ENCODE measurements around the gene ZBTB48.

Gene ZBTB48

GRCh38 chr1:6574025-6574620 is 5.7 kb upstream of the ZBTB48 start:
- H3K27me3 ChIP-seq (ENCODE audit: insufficient read depth, low read length) = no peaks in the 10 kb centered on the region
- H3K4me1 ChIP-seq (ENCODE audit: control insufficient read depth, insufficient read depth, low read length, unreplicated experiment) = peaks cover 14% of the 10 kb centered on the region
- no peaks in the 10 kb centered on the region for H3K36me3 ChIP-seq (ENCODE audit: insufficient read depth, low read length)
- H3K4me3 ChIP-seq (ENCODE audit: low read depth, low read length) = no peak overlapping the region
- H3K79me2 ChIP-seq (ENCODE audit: control insufficient read depth, insufficient read depth, low read length, unreplicated experiment) = no peaks in the 10 kb centered on the region
- H2AFZ ChIP-seq (ENCODE audit: low read length, unreplicated experiment) = no peak overlapping the region
- no peak overlapping the region for H3K27ac ChIP-seq (ENCODE audit: low read depth, low read length)

- no peak overlapping the region for H3K27ac ChIP-seq (ENCODE audit: low read depth, low read length)
- no peaks in the 10 kb centered on the region for H3K79me2 ChIP-seq (ENCODE audit: control insufficient read depth, insufficient read depth, low read length, unreplicated experiment)
- no peak overlapping the region for H2AFZ ChIP-seq (ENCODE audit: low read length, unreplicated experiment)
- no peaks in the 10 kb centered on the region for H3K36me3 ChIP-seq (ENCODE audit: insufficient read depth, low read length)
- no peak overlapping the region for H3K4me3 ChIP-seq (ENCODE audit: low read depth, low read length)
- peaks cover 19% of the 10 kb centered on the region for H3K4me1 ChIP-seq (ENCODE audit: control insufficient read depth, insufficient read depth, low read length, unreplicated experiment)
- H3K27me3 ChIP-seq (ENCODE audit: insufficient read depth, low read length) = no peaks in the 10 kb centered on the region
Measured at GRCh38 chr1:6574818-6575217, 5.0 kb upstream of the ZBTB48 start.

- no peaks in the 10 kb centered on the region for H3K36me3 ChIP-seq (ENCODE audit: insufficient read depth, low read length)
- H3K4me1 ChIP-seq (ENCODE audit: control insufficient read depth, insufficient read depth, low read length, unreplicated experiment) = peaks cover 33% of the 10 kb centered on the region
- H2AFZ ChIP-seq (ENCODE audit: low read length, unreplicated experiment) = no peak overlapping the region
- no peaks in the 10 kb centered on the region for H3K27me3 ChIP-seq (ENCODE audit: insufficient read depth, low read length)
- H3K27ac ChIP-seq (ENCODE audit: low read depth, low read length) = no peak overlapping the region
- peaks cover 10% of the 10 kb centered on the region for H3K79me2 ChIP-seq (ENCODE audit: control insufficient read depth, insufficient read depth, low read length, unreplicated experiment)
- no peak overlapping the region for H3K4me3 ChIP-seq (ENCODE audit: low read depth, low read length)
Measured at GRCh38 chr1:6577831-6578525, 1.8 kb upstream of the ZBTB48 start.

- Histone ChIP-seq H3K27me3 (ENCODE audit: insufficient read depth, low read length) (no peaks in the 10 kb centered on the region), H3K4me3 (ENCODE audit: low read depth, low read length) (peak overlapping the region; percentile 94), H3K4me1 (ENCODE audit: control insufficient read depth, insufficient read depth, low read length, unreplicated experiment) (peaks cover 33% of the 10 kb centered on the region), H3K36me3 (ENCODE audit: insufficient read depth, low read length) (no peaks in the 10 kb centered on the region), H2AFZ (ENCODE audit: low read length, unreplicated experiment) (peak overlapping the region; percentile 88), H3K79me2 (ENCODE audit: control insufficient read depth, insufficient read depth, low read length, unreplicated experiment) (peaks cover 10% of the 10 kb centered on the region), H3K27ac (ENCODE audit: low read depth, low read length) (peak overlapping the region; percentile 47; the same call in 1 of the 2 replicates)
Measured at GRCh38 chr1:6578624-6579373, 995 bp upstream of the ZBTB48 start.

GRCh38 chr1:6580119-6580592 is 362 bp downstream of the ZBTB48 start:
- Histone ChIP-seq H2AFZ (ENCODE audit: low read length, unreplicated experiment) (peak overlapping the region; percentile 61), H3K27me3 (ENCODE audit: insufficient read depth, low read length) (no peaks in the 10 kb centered on the region), H3K4me3 (ENCODE audit: low read depth, low read length) (peak overlapping the region; percentile 94), H3K4me1 (ENCODE audit: control insufficient read depth, insufficient read depth, low read length, unreplicated experiment) (peaks cover 33% of the 10 kb centered on the region), H3K79me2 (ENCODE audit: control insufficient read depth, insufficient read depth, low read length, unreplicated experiment) (peaks cover 10% of the 10 kb centered on the region), H3K36me3 (ENCODE audit: insufficient read depth, low read length) (no peaks in the 10 kb centered on the region), H3K27ac (ENCODE audit: low read depth, low read length) (peak overlapping the region; percentile 50; the same call in 1 of the 2 replicates)

GRCh38 chr1:6580593-6581409 is 1.0 kb downstream of the ZBTB48 start:
- Histone ChIP-seq H3K4me3 (ENCODE audit: low read depth, low read length) (peak overlapping the region; percentile 94), H3K4me1 (ENCODE audit: control insufficient read depth, insufficient read depth, low read length, unreplicated experiment) (peaks cover 33% of the 10 kb centered on the region), H3K27ac (ENCODE audit: low read depth, low read length) (no peak overlapping the region; the same call in 1 of the 2 replicates), H2AFZ (ENCODE audit: low read length, unreplicated experiment) (peak overlapping the region; percentile 61), H3K27me3 (ENCODE audit: insufficient read depth, low read length) (no peaks in the 10 kb centered on the region), H3K36me3 (ENCODE audit: insufficient read depth, low read length) (no peaks in the 10 kb centered on the region), H3K79me2 (ENCODE audit: control insufficient read depth, insufficient read depth, low read length, unreplicated experiment) (peaks cover 10% of the 10 kb centered on the region)

GRCh38 chr1:6581561-6582305 is 1.9 kb downstream of the ZBTB48 start:
- no peaks in the 10 kb centered on the region for H3K27me3 ChIP-seq (ENCODE audit: insufficient read depth, low read length)
- H3K4me1 ChIP-seq (ENCODE audit: control insufficient read depth, insufficient read depth, low read length, unreplicated experiment) = peaks cover 33% of the 10 kb centered on the region
- H2AFZ ChIP-seq (ENCODE audit: low read length, unreplicated experiment) = no peak overlapping the region
- H3K79me2 ChIP-seq (ENCODE audit: control insufficient read depth, insufficient read depth, low read length, unreplicated experiment) = peaks cover 10% of the 10 kb centered on the region
- H3K27ac ChIP-seq (ENCODE audit: low read depth, low read length) = no peak overlapping the region
- no peaks in the 10 kb centered on the region for H3K36me3 ChIP-seq (ENCODE audit: insufficient read depth, low read length)
- H3K4me3 ChIP-seq (ENCODE audit: low read depth, low read length) = no peak overlapping the region

- H3K4me3 ChIP-seq (ENCODE audit: low read depth, low read length) = no peak overlapping the region
- no peak overlapping the region for H3K27ac ChIP-seq (ENCODE audit: low read depth, low read length)
- peaks cover 33% of the 10 kb centered on the region for H3K4me1 ChIP-seq (ENCODE audit: control insufficient read depth, insufficient read depth, low read length, unreplicated experiment)
- no peaks in the 10 kb centered on the region for H3K27me3 ChIP-seq (ENCODE audit: insufficient read depth, low read length)
- H3K79me2 ChIP-seq (ENCODE audit: control insufficient read depth, insufficient read depth, low read length, unreplicated experiment) = peaks cover 10% of the 10 kb centered on the region
- no peaks in the 10 kb centered on the region for H3K36me3 ChIP-seq (ENCODE audit: insufficient read depth, low read length)
- H2AFZ ChIP-seq (ENCODE audit: low read length, unreplicated experiment) = no peak overlapping the region
Measured at GRCh38 chr1:6582370-6582769, 2.6 kb downstream of the ZBTB48 start.

- Histone ChIP-seq H2AFZ (ENCODE audit: low read length, unreplicated experiment) (no peak overlapping the region), H3K27me3 (ENCODE audit: insufficient read depth, low read length) (no peaks in the 10 kb centered on the region), H3K36me3 (ENCODE audit: insufficient read depth, low read length) (no peaks in the 10 kb centered on the region), H3K4me3 (ENCODE audit: low read depth, low read length) (no peak overlapping the region), H3K79me2 (ENCODE audit: control insufficient read depth, insufficient read depth, low read length, unreplicated experiment) (peaks cover 10% of the 10 kb centered on the region), H3K27ac (ENCODE audit: low read depth, low read length) (no peak overlapping the region), H3K4me1 (ENCODE audit: control insufficient read depth, insufficient read depth, low read length, unreplicated experiment) (peaks cover 16% of the 10 kb centered on the region)
Measured at GRCh38 chr1:6584126-6585080, 4.6 kb downstream of the ZBTB48 start.

Data from ACC112 (cell line).